ENCODE measurements around the gene SMAP2. TPM values are rescaled to one million over a fixed set of nuclear protein-coding genes. Genes with fewer than 3 reads are reported as not detected.

The SMAP2 gene
- total and polyA plus RNA-seq, 10 of the 15 experiments (the other 5 are each of a cell fraction or from before 2014, with no cell fraction given), result 33.4 to 177 (median 105) TPM

GRCh38 chr1:40462956-40463590, 89.5 kb downstream of the SMAP2 start (continued):
- TF ChIP-seq, protein P1, sequence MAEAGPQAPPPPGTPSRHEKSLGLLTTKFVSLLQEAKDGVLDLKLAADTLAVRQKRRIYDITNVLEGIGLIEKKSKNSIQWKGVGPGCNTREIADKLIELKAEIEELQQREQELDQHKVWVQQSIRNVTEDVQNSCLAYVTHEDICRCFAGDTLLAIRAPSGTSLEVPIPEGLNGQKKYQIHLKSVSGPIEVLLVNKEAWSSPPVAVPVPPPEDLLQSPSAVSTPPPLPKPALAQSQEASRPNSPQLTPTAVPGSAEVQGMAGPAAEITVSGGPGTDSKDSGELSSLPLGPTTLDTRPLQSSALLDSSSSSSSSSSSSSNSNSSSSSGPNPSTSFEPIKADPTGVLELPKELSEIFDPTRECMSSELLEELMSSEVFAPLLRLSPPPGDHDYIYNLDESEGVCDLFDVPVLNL (IDR thresholded peaks at IDR 0.05; ENCODE audit: low read depth, low read length), result no peak
- TF ChIP-seq FOS (IDR thresholded peaks at IDR 0.05; ENCODE audit: borderline replicate concordance, extremely low read depth, insufficient read length) (no peak), CBX5 (IDR thresholded peaks at IDR 0.05; ENCODE audit: low read depth) (peak; percentile 100), STAT1 (conservative IDR thresholded peaks at IDR 0.05) (no peak), NFXL1 (IDR thresholded peaks at IDR 0.05; ENCODE audit: borderline replicate concordance) (0 out of 2 replicates have a peak, but pooled peaks have one; percentile 59), MEF2A (IDR thresholded peaks at IDR 0.05; ENCODE audit: insufficient read depth, low read depth, low read length) (no peak), SMARCA5 (IDR thresholded peaks at IDR 0.05) (no peak), BHLHE40 (IDR thresholded peaks at IDR 0.05; ENCODE audit: borderline replicate concordance in 1 of 2, low read depth in 2 of 2, low read length in 1 of 2) (no peak), ZNF207 (IDR thresholded peaks at IDR 0.05; ENCODE audit: borderline replicate concordance) (no peak), YBX1 (IDR thresholded peaks at IDR 0.05) (no peak), TCF7 (IDR thresholded peaks at IDR 0.05; ENCODE audit: borderline replicate concordance) (no peak), EGR1 (IDR thresholded peaks at IDR 0.05; ENCODE audit: borderline replicate concordance in 1 of 2, low read depth in 2 of 2, low read length in 2 of 2) (no peak)
- TF ChIP-seq, protein P2, sequence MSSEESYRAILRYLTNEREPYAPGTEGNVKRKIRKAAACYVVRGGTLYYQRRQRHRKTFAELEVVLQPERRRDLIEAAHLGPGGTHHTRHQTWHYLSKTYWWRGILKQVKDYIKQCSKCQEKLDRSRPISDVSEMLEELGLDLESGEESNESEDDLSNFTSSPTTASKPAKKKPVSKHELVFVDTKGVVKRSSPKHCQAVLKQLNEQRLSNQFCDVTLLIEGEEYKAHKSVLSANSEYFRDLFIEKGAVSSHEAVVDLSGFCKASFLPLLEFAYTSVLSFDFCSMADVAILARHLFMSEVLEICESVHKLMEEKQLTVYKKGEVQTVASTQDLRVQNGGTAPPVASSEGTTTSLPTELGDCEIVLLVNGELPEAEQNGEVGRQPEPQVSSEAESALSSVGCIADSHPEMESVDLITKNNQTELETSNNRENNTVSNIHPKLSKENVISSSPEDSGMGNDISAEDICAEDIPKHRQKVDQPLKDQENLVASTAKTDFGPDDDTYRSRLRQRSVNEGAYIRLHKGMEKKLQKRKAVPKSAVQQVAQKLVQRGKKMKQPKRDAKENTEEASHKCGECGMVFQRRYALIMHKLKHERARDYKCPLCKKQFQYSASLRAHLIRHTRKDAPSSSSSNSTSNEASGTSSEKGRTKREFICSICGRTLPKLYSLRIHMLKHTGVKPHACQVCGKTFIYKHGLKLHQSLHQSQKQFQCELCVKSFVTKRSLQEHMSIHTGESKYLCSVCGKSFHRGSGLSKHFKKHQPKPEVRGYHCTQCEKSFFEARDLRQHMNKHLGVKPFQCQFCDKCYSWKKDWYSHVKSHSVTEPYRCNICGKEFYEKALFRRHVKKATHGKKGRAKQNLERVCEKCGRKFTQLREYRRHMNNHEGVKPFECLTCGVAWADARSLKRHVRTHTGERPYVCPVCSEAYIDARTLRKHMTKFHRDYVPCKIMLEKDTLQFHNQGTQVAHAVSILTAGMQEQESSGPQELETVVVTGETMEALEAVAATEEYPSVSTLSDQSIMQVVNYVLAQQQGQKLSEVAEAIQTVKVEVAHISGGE (CRISPR knock-in tag; IDR thresholded peaks at IDR 0.05), result no peak
- TF ChIP-seq, protein P3, sequence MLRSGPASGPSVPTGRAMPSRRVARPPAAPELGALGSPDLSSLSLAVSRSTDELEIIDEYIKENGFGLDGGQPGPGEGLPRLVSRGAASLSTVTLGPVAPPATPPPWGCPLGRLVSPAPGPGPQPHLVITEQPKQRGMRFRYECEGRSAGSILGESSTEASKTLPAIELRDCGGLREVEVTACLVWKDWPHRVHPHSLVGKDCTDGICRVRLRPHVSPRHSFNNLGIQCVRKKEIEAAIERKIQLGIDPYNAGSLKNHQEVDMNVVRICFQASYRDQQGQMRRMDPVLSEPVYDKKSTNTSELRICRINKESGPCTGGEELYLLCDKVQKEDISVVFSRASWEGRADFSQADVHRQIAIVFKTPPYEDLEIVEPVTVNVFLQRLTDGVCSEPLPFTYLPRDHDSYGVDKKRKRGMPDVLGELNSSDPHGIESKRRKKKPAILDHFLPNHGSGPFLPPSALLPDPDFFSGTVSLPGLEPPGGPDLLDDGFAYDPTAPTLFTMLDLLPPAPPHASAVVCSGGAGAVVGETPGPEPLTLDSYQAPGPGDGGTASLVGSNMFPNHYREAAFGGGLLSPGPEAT (IDR thresholded peaks at IDR 0.05; ENCODE audit: low read depth), result peak; percentile 34; the same call in 1 of the 2 replicates
- TF ChIP-seq, protein P4, sequence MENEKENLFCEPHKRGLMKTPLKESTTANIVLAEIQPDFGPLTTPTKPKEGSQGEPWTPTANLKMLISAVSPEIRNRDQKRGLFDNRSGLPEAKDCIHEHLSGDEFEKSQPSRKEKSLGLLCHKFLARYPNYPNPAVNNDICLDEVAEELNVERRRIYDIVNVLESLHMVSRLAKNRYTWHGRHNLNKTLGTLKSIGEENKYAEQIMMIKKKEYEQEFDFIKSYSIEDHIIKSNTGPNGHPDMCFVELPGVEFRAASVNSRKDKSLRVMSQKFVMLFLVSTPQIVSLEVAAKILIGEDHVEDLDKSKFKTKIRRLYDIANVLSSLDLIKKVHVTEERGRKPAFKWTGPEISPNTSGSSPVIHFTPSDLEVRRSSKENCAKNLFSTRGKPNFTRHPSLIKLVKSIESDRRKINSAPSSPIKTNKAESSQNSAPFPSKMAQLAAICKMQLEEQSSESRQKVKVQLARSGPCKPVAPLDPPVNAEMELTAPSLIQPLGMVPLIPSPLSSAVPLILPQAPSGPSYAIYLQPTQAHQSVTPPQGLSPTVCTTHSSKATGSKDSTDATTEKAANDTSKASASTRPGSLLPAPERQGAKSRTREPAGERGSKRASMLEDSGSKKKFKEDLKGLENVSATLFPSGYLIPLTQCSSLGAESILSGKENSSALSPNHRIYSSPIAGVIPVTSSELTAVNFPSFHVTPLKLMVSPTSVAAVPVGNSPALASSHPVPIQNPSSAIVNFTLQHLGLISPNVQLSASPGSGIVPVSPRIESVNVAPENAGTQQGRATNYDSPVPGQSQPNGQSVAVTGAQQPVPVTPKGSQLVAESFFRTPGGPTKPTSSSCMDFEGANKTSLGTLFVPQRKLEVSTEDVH (IDR thresholded peaks at IDR 0.05; ENCODE audit: low read depth, partially characterized antibody), result no peak

Measured in GM12878 (cell line).